Peyer's patch (tissue), 4 donors: Measurements from ENCODE around the gene UQCRC1. TPM values are rescaled to one million over a fixed set of nuclear protein-coding genes. Genes with fewer than 3 reads are reported as not detected.

Experiments used
- DNase-seq, 3 donors: peaks; one replicate each; pipeline ENCODE4 v3.0.0-alpha.2; 2017 to 2019
- H3K27ac ChIP-seq, 4 donors: fragments of 200-600 bp; sonication (generic); one replicate each; pipeline ENCODE4 v1.5.1; 2016 to 2019
- H3K27me3 ChIP-seq, 2 donors: fragments of 200-600 bp; sonication (generic); one replicate each; pipeline ENCODE4 v1.5.1; 2019
- H3K36me3 ChIP-seq, 3 donors: fragments of 200-600 bp; sonication (generic); one replicate each; pipeline ENCODE4 v1.5.1; 2016 to 2019
- H3K4me1 ChIP-seq, 4 donors: fragments of 200-600 bp; sonication (generic); one replicate each; pipeline ENCODE4 v1.5.1; 2016 to 2019
- H3K4me3 ChIP-seq, 4 donors: fragments of 200-600 bp; sonication (generic); 1 replicate in 3 of 4; 2 replicates in 1 of 4; pipeline ENCODE4 v1.5.1; 2016 to 2019; ENCODE audit warnings: mild to moderate bottlenecking in 1 of 4
- H3K9me3 ChIP-seq, 4 donors: fragments of 200-600 bp; sonication (generic); one replicate each; pipeline ENCODE4 v1.5.1; 2016 to 2019; ENCODE audit warnings: mild to moderate bottlenecking in 1 of 4
- POLR2A ChIP-seq, 2 donors: fragments of 450-650 bp; IDR thresholded peaks; one replicate each; pipeline ENCODE4 v1.5.1; 2017; ENCODE audit warnings: antibody characterized with exemption in 2 of 2, mild to moderate bottlenecking in 2 of 2, moderate library complexity in 2 of 2
- total RNA-seq, 4 donors: library from RNA; depleted of rRNA; stranded (reverse); fragments of >200 nt; gene quantifications; one replicate each; pipeline ENCODE4 v1.1.0, GENCODE V29; 2016
- TF ChIP-seq, protein P1 (sequence below), 6 experiments: fragments of 450-650 bp in 4 of 6; fragments of 200-600 bp in 2 of 6; sonication (generic) in 1 of 6; IDR thresholded peaks; one replicate each; pipeline ENCODE4 v1.5.1; 2017 to 2019; ENCODE audit warnings: antibody characterized with exemption in 6 of 6, mild to moderate bottlenecking in 3 of 6, moderate library complexity in 1 of 6

UQCRC1 gene
- total RNA-seq, 4 donors from 2014 or later: 313 to 857 (median 761) TPM

DNA sequence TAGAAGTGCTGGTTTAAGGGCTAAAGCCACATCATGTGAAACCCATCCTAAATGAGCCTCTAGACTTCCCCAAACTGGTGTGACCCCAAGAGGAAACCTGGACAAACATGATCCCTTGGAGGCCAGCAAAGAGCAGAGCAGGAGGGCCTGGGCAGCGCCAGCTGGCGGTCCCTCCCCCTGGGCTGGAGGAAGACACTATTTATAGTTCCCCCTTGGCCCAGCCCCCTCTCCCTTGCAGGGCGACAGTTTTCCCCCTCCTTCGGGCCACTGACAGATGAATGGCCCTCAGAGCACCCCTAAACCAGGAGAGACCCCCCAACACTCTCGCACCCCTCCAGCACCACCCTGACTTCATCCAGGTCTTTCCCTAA is 48.8 kb downstream of the UQCRC1 start:
- Histone ChIP-seq H3K9me3 (no peaks in the 10 kb centered on the region), H3K4me3 (peak overlapping the region in 2 of 4 donors; percentile 3 to 34), H3K27ac (peak overlapping the region in 2 of 4 donors; percentile 2 to 42), H3K36me3 (no peaks in the 10 kb centered on the region), H3K27me3 (no peaks in the 10 kb centered on the region), H3K4me1 (peaks cover 5 to 35% (median 11%) of the 10 kb centered on the region in 4 donors)
- TF ChIP-seq, protein P1, sequence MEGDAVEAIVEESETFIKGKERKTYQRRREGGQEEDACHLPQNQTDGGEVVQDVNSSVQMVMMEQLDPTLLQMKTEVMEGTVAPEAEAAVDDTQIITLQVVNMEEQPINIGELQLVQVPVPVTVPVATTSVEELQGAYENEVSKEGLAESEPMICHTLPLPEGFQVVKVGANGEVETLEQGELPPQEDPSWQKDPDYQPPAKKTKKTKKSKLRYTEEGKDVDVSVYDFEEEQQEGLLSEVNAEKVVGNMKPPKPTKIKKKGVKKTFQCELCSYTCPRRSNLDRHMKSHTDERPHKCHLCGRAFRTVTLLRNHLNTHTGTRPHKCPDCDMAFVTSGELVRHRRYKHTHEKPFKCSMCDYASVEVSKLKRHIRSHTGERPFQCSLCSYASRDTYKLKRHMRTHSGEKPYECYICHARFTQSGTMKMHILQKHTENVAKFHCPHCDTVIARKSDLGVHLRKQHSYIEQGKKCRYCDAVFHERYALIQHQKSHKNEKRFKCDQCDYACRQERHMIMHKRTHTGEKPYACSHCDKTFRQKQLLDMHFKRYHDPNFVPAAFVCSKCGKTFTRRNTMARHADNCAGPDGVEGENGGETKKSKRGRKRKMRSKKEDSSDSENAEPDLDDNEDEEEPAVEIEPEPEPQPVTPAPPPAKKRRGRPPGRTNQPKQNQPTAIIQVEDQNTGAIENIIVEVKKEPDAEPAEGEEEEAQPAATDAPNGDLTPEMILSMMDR (IDR thresholded peaks at IDR 0.05): no peak
- no peak for TF ChIP-seq POLR2A (IDR thresholded peaks at IDR 0.05)
- DNase-seq: no peak

DNA sequence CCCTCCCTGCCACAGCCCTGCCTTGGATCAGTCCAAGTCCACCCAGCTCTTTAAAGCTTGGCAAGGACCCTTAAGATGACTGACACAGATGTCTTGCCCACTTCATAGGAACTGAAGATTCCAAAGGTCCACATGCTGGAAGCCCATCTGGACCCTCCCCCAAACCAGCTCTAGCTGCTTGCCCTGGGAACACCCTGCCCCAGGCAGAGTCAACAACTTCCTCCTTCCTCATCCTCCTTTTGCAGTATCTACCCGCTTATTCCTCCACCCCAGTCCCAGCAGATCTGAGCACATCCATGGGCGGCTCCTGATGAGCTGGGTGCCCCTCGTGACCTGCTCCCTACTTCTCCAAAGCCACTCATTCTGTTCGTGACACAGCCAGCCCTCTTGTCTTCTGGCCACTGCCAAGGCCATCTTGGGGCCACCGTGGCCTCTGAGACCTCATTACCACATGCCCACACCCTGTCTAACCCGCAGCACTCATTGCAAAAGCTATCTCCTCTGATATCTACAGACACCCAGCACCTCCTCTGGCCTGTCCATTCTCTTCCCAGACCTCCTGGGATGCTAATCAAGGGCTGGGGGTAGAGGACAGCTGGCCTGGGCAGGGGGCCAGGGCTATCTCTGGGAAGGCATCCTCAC is 50.8 kb downstream of the UQCRC1 start:
- Histone ChIP-seq H3K36me3 (no peaks in the 10 kb centered on the region), H3K4me1 (peaks cover 5 to 40% (median 11%) of the 10 kb centered on the region in 4 donors), H3K27ac (peak overlapping the region in 3 of 4 donors; percentile 31 to 62 (median 57)), H3K4me3 (no peak overlapping the region), H3K9me3 (no peaks in the 10 kb centered on the region), H3K27me3 (no peaks in the 10 kb centered on the region)
- peak in 1 of 3 donors; percentile 59 for DNase-seq
- TF ChIP-seq, protein P1 (IDR thresholded peaks at IDR 0.05): no peak
- no peak for TF ChIP-seq POLR2A (IDR thresholded peaks at IDR 0.05)

DNA sequence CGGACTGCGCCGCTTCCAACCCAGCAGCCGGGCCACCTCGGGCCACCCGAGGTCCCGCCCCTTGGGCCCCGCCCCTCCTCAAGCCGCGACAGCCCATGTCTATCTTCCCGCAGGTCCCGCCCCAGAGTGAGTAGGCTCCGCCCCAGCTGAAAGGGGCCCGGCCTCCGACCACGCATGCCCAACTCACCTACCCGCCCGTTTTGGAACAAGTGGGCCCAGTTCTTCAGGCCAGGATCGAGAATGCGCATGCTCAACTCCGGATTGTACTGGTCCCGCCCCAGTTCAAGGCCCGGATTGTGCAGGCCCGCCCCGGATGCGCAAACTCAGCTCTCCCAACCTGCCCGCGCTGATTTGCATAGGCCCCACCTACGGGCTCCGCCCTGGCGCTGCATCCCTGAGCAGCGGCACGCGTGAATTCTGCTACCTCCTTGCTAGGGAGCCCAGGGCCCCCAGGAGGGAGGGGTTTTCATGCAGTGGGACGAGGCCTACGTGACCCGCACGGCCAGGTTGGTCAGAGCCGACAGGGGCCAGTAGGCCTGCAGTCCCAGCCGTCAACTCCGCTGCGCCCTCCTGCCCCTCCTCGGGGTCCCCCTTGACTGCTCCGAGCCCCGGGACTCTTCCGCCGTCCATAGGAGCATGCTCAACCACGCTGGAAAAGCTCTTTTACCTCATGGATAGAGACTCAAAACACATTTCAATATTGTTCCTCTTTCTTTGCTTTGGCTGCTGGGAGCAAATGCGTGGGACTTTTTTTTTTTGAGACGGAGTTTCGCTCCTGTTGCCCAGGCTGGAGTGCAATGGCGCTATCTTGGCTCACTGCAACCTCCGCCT is 52.4 kb downstream of the UQCRC1 start, which contains the start of gene PFKFB4:
TSS of gene PFKFB4 (minus strand) at position 8 of the 831 bp plus-strand sequence. CDS start 26 bp downstream, outside the sequence.
- peak; percentile 98 to 100 (median 100) for DNase-seq
- H3K27ac ChIP-seq: peak within 1 kb of the TSS; percentile 53 to 86 (median 72)
- no peaks in the 10 kb centered on the region for H3K36me3 ChIP-seq
- no peaks in the 10 kb centered on the region for H3K27me3 ChIP-seq
- TF ChIP-seq, protein P1 (IDR thresholded peaks at IDR 0.05): peak in 1 of 6 experiments; percentile 20
- TF ChIP-seq POLR2A (IDR thresholded peaks at IDR 0.05): no peak
- H3K4me1 ChIP-seq: peaks cover 5 to 54% (median 11%) of the 10 kb centered on the region in 4 donors
- H3K4me3 ChIP-seq: peak within 1 kb of the TSS; percentile 53 to 69 (median 62)
- H3K9me3 ChIP-seq: no peaks in the 10 kb centered on the region

DNA sequence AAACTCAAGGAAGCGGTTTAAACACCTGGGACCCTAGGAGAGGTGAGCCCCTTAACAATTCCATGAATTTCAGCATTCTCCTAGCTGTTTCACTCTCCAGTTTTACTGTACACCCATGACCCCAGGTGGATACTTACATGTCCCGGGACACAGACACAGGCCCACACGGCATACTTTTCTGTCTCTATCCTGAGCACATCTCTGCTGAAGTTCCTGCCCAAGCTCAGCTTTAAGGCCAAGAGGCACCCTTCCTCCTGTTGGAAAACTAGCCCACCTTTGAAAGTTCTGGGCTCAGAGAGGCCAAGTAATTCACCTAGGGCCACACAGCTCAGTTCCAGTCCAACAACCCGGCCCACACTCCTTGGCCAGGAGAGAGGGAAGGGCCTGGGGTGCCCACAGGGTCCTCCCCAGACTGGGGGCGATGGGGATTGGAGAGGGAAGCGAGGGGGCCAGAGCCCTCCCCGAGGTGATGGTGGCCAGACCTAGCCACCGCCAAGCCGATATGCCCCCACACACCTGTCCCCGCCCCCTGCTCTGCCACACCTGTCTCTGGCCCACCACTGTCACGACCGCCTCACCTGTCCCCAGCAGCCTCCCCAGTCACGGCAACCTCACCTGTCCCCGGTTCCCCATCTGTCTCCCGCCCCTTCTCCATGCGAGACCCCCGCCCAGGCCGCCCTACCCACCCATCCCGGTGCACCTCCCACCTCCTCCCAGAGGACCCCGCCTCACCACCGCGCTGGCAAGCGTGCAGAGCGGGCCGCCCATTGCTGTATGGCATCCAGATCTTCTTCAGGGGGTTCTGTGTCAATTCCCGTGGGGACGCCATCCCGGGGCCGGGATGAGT is 53.3 kb downstream of the UQCRC1 start:
- H3K36me3 ChIP-seq: no peaks in the 10 kb centered on the region
- DNase-seq: no peak
- peak overlapping the region; percentile 53 to 86 (median 72) for H3K27ac ChIP-seq
- H3K9me3 ChIP-seq: no peaks in the 10 kb centered on the region
- peak overlapping the region; percentile 38 to 69 (median 62) for H3K4me3 ChIP-seq
- no peaks in the 10 kb centered on the region for H3K27me3 ChIP-seq
- TF ChIP-seq, protein P1 (IDR thresholded peaks at IDR 0.05): no peak
- TF ChIP-seq POLR2A (IDR thresholded peaks at IDR 0.05): peak; percentile 72 to 88
- peaks cover 5 to 53% (median 11%) of the 10 kb centered on the region in 4 donors for H3K4me1 ChIP-seq
